Ureter (tissue), 1 donor: ENCODE data around the gene SOX8. TPM values are rescaled to one million over a fixed set of nuclear protein-coding genes. Genes with fewer than 3 reads are reported as not detected.
"Not testable (repeated sequence)": the region's sequence is repeated elsewhere in the genome, so short reads cannot be mapped to it uniquely, and the experiment has no call there.

Experiments used
- DNase-seq: peaks from one replicate; pipeline ENCODE4 v3.0.0-alpha.2; 2020; ENCODE audit warnings: low spot score
- total RNA-seq: library from RNA; stranded (reverse); gene quantifications from one replicate; pipeline ENCODE4 v1.2.4, GENCODE V29; 2023
- donor health status: DM: yes; HTN: yes; CAD: no.

Gene SOX8
- total RNA-seq, result 0.73 TPM

DNA sequence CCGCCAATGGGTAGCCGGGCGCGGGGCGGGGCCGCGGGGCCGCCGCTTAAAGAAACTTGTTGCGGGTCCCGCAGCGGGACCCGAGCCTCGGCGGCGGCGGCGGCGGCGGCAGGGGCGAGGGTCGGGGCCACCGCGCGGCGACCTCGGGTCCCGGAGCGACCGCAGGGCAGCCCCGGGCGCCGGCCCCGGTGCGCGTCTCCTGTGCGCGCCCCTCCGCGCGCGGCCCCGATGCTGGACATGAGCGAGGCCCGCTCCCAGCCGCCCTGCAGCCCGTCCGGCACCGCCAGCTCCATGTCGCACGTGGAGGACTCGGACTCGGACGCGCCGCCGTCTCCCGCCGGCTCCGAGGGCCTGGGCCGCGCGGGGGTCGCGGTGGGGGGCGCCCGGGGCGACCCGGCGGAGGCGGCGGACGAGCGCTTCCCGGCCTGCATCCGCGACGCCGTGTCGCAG lies at the start of gene SOX8:
Gene SOX8, plus strand, starts transcription at position 76 of the 450 bp plus-strand sequence. Its CDS starts 153 bp downstream, at position 229.
- no peak for DNase-seq

DNA sequence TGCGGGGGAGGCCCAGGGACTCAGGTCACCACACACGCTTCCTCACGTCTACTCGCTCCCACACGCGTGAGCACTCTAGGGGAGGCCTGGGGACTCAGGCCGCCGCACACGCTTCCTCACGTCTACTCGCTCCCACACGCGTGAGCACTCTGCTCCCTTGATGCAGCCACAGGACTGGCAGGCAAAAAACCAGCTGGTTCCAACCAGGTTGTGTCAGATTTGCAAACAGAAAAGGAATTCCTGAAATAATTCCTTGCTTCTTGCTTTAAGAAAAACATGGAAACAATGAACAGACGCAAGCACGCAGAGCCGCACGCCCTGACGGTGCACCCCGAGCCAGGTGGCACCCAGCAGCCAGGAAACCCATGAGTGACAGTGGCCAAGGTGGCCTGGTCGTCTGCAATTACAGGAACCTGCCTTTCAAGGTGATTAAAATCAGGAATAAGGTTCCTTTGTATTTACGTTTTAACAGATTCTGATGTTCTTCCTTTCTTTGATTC lies 48.7 kb upstream of the SOX8 start:
- no peak for DNase-seq

DNA sequence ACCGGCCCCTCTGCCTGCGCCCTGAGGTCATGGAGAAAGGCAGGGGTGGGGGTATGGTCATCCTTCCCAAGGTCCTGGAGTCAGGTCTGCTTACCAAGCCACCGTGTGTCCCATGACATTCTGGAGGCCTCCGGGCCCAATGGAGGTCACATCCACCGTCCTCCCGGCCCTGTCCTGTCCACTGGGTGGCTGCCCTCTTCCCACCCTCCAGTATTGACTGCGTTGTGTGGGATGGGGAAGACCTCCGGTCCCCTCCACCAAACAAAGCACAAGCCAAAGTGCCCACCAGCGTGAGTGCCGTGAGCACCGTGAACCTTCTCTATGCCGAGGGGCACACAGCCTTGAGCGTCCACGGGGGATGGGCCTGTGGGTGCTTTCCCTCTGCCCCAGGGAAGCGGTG lies 48.0 kb upstream of the SOX8 start:
- no peak for DNase-seq

DNA sequence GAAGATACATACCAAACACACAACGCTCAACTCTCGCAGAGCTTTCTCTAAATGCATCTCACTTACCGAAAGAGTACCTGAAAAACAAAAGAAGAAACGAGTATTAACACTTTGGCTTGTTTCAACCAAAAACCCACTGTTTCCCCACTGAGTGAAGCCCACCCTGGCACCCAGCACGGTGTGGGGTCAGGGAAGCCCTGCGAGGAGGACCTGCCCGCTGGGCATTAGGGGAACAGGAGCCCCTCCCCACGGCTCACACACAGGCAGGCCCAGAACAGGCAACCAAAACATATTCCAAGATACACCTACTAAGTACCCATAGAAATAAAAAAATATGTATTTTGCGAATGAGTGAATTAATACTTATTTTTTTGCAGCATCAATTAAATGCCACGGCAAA lies 47.4 kb upstream of the SOX8 start:
- no peak for DNase-seq

DNA sequence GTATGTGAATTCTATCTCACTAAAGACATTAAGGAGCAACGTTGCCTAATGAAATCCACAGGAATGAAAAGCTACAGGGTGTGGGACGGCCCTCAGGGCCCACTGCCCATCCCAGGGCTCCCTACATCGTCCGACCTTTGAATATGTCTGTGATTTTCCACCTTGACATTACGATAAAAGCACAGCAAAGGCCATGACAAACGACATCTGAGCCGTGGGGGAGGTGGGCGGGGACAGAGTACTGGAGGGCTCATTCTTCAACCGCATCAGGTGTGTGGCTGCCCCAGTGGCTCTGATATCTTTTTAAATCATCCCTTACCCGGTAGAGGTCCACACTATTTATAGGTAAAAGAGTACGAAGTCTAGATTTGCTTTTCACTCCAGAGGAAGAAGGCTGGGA lies 45.9 kb upstream of the SOX8 start:
- DNase-seq, result no peak

DNA sequence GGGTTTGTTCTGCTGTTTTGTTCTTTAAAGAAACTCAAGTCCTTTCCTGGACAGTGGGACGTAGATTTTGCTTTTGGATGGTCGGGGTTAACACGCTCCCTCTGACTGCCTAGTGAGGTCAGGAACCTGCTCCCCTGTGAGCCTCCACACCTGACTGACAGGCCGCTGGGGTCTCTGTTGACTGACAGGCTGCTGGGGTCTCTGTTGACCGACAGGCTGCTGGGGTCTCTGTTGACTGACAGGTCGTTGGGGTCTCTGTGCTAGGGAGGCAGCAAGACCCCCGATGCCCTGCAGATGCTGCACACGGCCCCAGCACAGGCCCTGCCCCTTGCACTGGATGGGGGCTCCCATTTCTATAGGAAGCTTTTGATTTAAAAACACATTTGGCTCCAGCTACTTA lies 44.3 kb upstream of the SOX8 start:
- no peak for DNase-seq

DNA sequence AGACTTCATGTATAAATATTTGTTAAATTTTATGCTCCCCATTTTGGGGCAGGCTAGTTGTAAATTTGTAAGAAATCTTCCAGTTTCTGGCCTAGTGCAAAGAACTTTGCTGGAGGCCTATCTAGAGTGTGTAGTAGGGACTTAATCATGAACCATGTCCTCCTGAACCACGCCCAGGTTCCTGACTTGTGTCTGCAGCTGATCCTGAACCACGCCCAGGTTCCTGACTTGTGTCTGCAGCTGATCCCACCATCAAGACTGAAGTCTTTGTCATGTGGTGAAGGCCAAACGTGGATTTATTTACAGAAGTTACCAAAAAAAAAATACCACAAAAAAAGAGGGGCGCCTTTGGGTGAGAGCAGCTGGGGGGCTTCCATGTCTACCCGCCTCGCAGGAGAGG lies 43.8 kb upstream of the SOX8 start:
- no peak for DNase-seq

DNA sequence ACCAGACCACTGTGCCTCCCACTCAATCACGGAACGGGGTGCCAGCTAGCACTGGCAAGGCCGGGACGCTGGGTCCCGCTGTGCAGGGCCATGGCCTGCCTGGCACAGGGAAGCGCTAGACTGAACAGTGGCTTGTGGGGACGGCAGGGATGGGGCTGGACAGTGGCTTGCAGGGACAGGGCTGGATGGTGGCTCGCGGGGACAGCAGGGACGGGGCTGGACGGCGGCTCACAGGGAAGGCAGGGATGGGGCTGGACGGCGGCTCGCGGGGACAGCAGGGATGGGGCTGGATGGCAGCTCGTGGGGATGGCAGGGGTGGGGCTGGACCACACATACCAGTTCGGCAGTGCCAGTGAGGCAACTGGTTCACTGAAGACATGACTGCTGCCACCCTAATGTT lies 43.4 kb upstream of the SOX8 start:
- no peak for DNase-seq

DNA sequence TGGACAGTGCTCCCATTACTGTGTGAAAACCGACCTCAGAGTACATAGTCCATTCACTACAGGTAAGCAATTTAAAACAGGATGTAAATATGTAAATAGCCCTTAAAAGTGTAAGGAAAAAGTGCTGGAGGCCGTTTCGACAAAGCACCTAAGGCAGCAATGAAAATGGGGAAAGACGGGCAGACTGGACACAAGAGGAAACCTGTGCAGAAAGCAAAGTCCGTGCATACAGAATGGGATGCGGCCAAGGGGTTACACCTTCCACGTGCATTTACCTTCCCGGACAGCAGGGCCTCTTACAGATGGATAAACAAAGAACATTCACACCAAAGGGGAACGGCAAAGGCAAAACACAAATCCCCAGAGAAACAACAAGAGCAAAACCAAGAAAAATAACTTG lies 42.8 kb upstream of the SOX8 start:
- DNase-seq, result no peak

DNA sequence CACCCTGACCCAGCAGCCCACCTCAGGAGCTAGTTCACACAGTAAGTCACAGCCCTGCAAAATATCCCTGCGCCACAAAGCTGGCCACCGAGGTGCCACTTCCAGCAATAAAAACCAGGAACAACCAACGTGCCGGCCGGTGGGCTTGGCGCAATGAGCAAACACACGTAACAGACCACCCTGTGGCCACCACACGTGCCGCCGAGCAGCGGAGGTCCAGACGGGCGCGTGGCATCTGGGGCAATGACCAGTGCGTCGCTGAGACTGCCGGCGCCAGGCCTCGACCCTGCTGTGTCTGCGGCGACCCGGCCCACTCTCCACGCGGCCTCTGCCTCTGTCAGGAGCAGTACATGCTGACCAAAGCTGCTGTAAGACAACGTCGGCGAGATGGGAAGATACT lies 42.3 kb upstream of the SOX8 start:
- DNase-seq, result no peak

DNA sequence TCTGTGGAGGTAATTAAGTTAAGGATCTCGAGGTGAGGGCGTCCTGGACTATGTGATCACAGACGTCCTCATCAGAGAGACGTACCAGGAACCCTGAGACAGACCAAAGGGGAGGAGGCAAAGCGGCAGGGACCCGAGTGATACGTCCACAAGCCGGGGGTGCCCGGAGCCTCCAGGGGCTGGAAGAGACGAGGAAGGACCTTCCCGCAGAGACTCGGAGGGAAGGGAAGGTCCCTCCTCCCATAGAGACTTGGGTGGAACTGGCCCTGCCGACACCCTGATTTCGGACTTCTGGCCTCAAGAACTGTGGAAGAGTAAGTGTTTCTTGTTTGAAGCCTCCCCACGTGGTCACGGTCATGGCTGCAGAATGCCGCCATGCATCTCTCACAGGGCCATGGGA lies 41.6 kb upstream of the SOX8 start:
- no peak for DNase-seq

DNA sequence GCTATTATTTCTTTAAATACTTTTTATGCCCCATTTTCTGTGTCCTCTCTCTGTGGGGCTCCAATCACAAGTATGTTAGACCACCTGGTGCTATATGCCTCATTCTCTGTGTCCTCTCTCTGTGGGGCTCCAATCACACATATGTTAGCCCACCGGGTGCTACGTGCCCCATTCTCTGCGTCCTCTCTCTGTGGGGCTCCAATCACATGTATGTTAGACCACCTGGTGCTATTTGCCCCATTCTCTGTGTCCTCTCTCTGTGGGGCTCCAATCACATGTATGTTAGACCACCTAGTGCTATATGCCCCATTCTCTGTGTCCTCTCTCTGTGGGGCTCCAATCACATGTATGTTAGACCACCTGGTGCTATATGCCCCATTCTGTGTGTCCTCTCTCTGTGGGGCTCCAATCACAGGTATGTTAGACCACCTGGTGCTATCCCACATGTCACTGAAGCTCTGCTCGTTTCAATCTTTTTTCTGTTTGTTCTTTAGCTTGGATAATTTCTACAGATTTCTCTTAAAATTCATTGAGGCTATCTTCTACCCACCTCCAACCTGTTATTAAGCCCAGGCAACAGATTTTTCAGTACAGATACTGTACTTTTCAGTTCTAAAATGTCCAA lies 39.0 kb upstream of the SOX8 start:
- DNase-seq, result no peak

DNA sequence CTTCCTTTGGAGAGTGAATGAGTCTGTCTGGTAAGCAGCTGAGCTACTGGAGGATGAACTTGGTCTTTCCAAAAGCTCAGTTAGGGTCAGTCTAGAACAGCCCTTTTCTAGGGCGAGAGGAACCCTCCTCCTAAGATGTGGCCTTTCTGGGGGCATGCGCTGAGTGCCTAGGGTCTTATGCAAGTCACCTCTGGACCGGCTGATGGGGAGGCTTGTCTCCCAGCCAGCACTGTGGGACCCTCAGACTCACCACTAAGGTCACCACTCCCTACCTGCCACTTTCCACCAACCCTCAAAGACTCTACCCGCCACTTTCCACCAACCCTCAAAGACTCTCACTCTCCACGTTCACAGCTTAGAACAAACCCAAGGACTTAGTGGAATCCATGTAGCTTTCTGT lies 37.6 kb upstream of the SOX8 start:
- no peak for DNase-seq

DNA sequence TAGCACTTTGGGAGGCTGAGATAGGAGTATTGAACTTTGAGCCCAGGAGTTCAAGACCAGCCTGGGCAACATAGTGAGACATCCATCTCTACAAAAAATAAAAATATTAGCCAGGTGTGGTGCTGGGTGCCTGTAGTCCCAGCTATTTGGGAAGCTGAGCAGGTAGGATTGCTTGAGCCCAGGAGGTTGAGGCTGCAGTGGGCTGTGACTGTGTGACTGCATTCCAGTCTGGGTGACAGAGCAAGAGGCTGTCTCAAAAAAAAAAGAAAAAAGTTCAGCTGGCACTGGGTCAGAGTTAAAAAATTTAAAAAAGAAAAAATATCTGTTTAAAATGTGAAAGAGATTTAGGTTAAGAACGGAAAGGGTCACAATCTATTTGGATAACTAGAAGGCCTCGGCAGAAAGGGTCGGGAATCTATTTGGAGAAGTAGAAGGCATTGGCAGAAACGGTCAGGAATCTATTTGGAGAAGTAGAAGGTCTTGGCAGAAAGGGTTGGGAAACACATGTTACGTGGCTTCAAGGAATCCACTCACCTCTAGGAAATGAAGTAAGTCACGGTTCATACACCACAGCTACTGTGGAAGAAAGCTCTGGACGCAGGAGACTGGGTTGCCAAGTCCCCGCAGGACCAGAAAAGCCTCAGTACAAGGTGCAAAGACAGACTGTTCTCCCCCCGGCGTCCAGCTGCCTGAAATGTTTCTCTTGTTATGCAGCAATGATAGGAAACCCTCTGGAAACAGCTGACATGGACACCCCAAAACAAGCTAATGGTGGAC lies 36.1 kb upstream of the SOX8 start:
- no peak for DNase-seq

DNA sequence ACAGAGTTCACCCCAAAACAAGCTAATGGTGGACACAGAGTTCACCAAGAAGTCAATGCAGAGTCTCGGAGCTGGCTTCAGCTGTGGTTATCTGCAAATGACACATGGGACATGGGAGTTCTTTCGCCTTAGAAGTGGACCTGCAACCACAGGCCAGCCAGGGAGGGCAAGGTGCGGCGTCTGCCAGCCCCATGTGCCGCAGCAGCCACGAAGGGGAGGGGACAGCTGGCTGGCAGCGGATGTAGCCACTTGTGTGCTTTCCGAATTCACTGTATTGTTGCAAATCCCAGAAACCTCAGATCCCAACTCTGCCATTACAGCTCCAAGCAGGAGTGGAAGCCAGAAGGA lies 35.5 kb upstream of the SOX8 start:
- DNase-seq, result no peak

DNA sequence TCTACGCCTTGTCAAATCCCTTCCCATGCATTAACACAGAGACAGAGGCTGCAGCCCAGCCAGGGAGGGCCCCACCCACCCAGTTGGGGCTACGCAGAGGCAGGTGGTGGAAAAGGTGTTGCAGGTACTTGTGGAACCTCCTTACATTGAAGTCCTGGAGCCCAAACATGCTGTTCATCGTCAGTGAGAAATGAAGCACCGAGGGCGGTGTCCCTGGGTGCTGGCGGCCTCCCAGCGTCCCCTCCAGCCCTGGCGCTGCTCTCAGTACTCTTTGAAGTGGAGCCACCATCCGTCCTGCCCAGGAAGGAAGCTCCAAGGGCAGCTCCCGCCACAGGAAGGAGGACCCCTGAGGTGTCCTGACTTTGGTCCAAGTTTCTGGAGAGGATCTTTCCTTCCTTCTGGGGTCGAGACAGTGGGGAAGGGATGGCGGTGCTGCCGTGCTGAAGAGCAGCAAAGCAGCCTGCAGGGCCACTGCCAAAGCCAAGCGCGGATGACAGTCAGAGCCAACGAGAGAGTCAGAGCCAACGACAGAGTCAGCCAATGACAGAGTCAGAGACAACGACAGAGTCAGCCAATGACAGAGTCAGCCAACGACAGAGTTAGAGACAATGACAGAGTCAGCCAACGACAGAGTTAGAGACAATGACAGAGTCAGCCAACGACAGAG lies 34.2 kb upstream of the SOX8 start:
- no peak for DNase-seq

DNA sequence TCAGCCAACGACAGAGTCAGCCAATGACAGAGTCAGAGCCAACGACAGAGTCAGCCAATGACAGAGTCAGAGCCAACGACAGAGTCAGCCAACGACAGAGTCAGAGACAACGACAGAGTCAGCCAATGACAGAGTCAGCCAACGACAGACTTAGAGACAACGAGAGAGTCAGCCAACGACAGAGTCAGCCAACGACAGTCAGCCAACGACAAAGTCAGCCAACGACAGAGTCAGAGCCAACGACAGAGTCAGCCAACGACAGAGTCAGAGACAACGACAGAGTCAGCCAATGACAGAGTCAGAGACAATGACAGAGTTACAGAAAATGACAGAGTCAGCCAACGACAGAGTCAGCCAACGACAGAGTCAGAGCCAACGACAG lies 33.7 kb upstream of the SOX8 start:
- DNase-seq, result not testable (repeated sequence)

DNA sequence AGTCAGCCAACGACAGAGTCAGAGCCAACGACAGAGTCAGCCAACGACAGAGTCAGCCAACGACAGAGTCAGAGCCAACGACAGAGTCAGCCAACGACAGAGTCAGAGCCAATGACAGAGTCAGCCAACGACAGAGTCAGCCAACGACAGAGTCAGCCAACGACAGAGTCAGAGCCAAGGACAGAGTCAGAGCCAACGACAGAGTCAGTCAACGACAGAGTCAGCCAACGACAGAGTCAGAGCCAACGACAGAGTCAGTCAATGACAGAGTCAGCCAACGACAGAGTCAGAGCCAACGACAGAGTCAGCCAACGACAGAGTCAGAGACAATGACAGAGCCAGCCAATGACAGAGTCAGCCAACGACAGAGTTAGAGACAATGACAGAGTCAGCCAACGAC lies 32.8 kb upstream of the SOX8 start:
- DNase-seq, result not testable (repeated sequence)

DNA sequence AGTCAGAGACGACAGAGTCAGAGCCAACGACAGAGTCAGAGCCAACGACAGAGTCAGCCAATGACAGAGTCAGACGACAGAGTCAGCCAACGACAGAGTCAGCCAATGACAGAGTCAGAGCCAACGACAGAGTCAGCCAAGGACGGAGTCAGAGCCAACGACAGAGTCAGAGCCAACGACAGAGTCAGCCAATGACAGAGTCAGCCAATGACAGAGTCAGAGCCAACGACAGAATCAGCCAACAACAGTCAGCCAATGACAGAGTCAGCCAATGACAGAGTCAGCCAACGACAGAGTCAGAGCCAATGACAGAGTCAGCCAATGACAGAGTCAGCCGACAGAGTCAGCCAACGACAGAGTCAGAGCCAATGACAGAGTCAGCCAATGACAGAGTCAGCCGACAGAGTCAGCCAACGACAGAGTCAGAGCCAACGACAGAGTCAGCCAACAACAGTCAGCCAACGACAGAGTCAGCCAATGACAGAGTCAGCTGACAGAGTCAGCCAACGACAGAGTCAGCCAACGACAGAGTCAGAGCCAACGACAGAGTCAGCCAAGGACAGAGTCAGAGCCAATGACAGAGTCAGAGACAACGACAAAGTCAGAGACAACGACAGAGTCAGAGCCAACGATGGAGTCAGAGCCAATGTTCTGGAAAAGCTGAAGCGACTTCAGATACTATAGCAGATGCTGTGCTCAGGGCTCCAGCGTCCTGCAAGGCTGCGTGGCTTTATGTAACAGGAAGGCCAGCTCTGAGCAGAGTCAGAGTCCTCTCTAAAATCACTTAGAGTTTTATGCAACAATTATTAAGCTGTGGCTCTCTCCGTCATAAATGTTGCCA lies 30.6 kb upstream of the SOX8 start:
- not testable (repeated sequence) for DNase-seq

DNA sequence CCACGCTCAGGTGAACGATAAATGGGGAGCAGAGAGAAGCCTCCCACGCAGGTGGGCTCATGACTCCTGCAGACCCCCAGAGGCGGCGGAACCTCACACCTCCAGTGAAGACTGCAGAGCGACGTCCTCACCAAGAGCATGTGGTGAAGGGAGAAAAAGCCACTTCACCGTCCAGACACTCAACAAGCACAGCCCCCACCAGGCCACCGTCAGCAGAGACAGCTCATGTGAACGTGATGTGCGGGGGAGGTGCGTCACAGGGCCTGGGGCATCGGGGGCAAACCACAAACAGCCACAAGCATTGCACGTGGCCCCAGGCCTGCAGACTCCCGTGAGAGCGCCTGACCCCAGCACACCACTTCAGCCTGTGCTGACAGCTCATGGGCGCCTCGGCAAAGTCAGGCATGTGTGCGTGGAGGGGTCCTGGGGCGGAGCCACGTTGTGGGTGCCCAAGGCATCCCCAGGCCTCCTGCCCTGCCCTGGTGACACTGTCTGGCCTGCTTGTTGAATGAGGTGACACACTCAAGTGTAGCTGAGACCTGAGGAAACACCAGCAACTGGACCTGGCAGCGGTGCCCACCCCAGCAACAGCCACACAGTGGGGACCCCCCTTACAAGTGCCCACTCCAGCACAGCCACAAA lies 29.8 kb upstream of the SOX8 start:
- no peak for DNase-seq

DNA sequence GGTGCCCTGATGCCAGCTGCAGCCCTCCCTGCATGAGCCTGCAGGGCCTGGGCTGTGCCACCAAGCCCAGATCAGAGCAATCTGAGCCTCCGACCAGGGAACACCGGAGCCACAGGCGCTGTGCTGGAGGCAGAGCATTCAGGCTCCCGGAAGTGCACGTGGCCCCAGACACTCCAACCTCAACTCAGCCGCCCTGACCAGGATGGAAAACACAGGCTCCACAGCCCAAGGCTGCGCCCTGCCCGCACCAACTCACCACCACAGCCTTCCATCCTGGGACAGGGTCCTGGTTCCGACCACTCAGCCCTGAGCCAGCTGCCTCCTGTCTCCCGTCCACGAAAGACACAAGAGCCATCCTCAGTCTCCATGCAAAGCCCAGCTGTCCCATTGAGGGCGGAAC lies 29.2 kb upstream of the SOX8 start:
- no peak for DNase-seq

DNA sequence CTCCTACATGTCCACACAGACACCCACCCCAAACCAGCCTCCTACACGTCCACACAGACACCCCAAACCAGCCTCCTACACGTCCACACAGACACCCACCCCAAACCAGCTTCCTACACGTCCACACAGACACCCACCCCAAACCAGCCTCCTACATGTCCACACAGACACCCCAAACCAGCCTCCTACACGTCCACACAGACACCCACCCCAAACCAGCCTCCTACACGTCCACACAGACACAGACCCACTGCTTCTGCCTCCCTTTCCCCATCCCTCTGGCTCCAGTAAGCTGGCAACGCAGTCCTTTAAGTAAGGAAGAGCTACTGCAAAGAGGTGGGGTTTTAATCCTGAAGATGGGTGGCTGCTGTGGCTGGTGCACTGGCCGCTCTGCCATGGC lies 27.8 kb upstream of the SOX8 start:
- not testable (repeated sequence) for DNase-seq
